GM20431 (cell line): ENCODE measurements around the gene GPR65.
"Not testable (repeated sequence)": the region's sequence is repeated elsewhere in the genome, so short reads cannot be mapped to it uniquely, and the experiment has no call there.

Experiments used
- in situ Hi-C: fragments of 300-500 bp; cut with MseI, MboI; formaldehyde crosslinking; loops from one replicate; pipeline ENCODE4 v1.15.0; 2020; ENCODE audit warnings: low sequenced_read_pairs; ENCODE audit not compliant: unreplicated experiment

Gene GPR65

GRCh38 chr14:88002421-88003075 is 2.4 kb upstream of the GPR65 start:
- in situ Hi-C loops: no loop called here

- in situ Hi-C loops: no loop called here
Observed at GRCh38 chr14:88003425-88003824, 1.5 kb upstream of the GPR65 start.

DNA sequence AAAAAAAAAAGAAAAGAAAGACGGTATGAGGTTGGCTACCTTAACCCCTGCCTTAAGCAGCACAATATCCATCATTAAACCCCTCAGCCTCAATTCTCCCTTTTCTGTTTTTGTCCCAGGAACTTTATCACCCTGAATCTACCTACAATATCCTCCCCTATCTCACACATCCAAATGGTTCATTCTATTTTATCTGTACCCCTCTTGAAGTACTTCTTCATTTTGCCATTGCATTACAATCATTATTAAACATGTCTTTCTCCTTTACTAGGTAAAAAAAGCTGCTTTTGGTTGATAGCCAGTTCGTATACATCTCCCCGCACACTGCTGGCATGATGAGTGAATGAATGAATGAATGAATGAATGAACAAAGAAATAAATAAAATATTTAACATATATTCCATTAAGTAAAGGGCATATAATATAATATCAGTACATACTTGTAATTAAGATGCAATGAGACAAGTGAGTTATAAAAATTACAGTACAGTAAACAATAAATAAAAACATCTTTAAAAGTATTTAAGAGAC is 364 bp upstream of the GPR65 start:
- in situ Hi-C loops: no loop called here

- in situ Hi-C loops: no loop called here
Observed at GRCh38 chr14:88005978-88006851, 1.3 kb downstream of the GPR65 start.

- in situ Hi-C loops: no loop called here
Observed at GRCh38 chr14:88007608-88008007, 2.7 kb downstream of the GPR65 start.

GRCh38 chr14:88008039-88008742 is 3.3 kb downstream of the GPR65 start:
- in situ Hi-C loops: no loop called here

- in situ Hi-C loops: no loop called here
Observed at GRCh38 chr14:88009486-88009885, 4.6 kb downstream of the GPR65 start.

GRCh38 chr14:88010331-88010730 is 5.4 kb downstream of the GPR65 start:
- in situ Hi-C loops: no loop called here

DNA sequence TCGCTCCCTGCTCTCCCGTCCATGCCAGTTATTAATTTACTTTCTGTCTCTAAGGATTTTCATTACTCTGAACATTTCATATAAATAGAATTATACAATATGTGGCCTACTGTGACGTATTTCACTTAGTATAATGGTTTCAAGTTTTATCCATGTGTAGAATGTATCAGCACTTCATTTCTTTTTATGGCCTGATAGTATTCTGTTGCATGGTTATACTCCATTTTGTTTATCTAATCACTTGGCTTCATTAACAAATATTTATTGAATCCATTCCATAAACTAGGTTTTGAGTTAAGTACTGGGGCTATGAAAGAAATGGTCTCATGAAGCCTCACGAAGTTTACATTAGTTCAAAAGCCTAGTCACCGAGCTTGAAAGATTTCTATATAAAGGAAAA is 7.6 kb downstream of the GPR65 start:
- in situ Hi-C loops: no loop called here

- in situ Hi-C loops: no loop called here
Observed at GRCh38 chr14:88013750-88014349, 8.9 kb downstream of the GPR65 start.

GRCh38 chr14:88016768-88017167 is 11.8 kb downstream of the GPR65 start:
- in situ Hi-C loops: no loop called here

GRCh38 chr14:88017535-88017934 is 12.6 kb downstream of the GPR65 start:
- in situ Hi-C loops: no loop called here

DNA sequence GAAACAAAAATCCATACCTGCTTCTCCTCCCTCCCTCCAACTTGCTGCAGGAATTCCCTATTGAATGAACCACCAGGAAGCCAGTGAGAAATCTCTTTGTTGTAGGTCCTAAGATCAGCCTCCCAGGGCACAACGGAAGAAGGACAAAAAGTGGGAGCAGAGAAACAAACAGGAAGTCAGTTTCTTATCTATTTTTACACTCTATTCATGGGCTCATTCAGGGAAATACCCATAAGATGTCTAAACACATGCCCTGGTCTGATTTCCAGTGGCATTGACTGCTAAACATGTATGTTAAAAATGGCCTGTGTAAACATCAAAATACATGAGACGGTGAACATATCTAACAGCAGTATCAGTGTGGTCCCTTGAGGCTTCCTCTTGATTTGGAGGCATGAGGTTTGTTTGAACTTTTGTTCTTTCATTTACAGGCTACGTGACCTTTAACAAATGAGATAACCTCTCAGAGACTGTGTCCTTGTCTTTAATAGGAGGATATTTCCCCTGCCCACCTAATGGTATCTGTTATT is 18.8 kb downstream of the GPR65 start:
- in situ Hi-C loops: no loop called here

GRCh38 chr14:88024252-88025086 is 19.5 kb downstream of the GPR65 start:
- in situ Hi-C loops: not testable (repeated sequence)

DNA sequence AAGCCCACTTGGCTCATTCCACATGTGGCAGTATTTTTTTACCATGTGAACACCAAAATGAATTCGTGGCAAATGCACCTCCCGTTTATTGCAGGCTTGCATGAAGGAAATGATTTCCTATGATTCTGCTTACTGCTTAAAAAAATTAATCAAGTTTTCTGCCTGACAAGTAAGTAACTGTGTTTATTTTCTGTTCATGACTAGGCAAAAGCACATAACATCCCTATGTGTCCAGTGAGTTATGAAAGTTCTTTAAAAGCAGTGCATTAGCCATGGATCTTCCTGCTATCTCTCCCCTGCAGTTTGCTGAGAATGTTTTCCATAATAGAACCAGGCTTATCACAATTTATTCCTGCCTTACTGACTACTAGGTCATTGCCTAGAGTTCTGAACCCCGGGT is 20.4 kb downstream of the GPR65 start:
- in situ Hi-C loops: no loop called here

DNA sequence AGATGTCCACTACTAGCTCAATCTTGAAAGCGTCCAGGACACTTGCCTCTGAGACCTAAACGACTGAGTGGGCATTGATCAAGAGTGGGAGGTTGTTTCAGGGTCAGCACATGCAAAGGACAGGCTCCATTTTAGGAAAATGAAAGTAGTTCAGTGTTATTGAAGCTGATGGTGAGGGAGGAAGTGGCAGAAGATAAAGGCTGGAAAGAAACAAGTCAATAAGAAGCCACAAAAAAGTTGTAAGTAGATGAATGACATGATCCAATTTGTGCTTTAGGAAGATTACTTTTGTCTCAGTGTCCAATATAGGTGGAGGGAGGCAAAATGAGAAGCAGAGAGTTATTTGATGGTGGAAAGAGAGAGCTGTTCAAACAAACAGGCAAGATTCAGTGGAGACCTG is 22.0 kb downstream of the GPR65 start:
- in situ Hi-C loops: no loop called here

DNA sequence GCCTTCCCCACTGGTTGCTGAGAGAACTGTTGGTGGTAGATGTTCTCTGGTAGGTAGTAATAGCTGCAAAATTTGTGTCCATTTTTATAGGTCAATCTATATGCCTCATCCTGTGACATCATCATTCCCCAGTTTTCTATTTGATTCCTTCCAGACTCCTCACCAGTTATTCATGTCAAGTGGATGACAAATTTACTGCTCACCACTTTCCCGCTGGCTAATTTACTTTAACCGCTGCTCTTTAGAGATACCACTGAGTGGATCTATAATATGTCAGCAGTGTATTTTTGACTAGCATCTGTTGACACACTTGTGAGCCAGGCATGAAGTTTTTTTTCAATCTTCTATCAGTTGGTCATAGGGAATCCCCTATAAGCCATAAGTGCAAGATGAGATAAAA is 24.6 kb downstream of the GPR65 start:
- in situ Hi-C loops: no loop called here

GRCh38 chr14:88030079-88030478 is 25.1 kb downstream of the GPR65 start:
- in situ Hi-C loops: no loop called here

DNA sequence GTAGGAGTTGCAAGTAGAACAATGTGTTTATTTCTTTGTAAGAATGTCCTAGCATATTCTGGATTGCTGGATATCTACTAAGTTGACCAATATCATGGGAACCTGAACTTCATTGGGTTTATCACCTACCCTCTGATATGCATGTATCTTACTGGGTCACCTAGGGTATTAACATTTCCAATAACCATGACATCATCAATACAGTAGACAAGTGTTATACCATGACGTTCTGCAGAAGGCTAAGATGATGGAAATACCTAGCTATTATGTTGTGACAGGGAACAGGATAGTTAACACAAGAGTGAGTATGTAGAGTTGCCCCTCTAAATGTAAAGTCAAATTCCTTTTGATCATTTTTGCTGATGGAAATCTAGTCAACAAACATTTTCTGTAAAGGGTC is 26.0 kb downstream of the GPR65 start:
- in situ Hi-C loops: no loop called here
